K562 (cell line): Measurements from ENCODE around the gene EBF4. TPM values are rescaled to one million over a fixed set of nuclear protein-coding genes. Genes with fewer than 3 reads are reported as not detected.

Experiments used
- MGA ChIP-seq: fragments of 450-650 bp; IDR thresholded peaks from 2 replicates; pipeline ENCODE4 v1.6.1; 2016; ENCODE audit warnings: mild to moderate bottlenecking, moderate library complexity
- NCOR1 ChIP-seq: fragments of 450-650 bp; IDR thresholded peaks from 2 replicates; pipeline ENCODE4 v1.6.1; 2016; ENCODE audit warnings: mild to moderate bottlenecking, moderate library complexity
- SNIP1 ChIP-seq: fragments of 450-650 bp; IDR thresholded peaks from 2 replicates; pipeline ENCODE4 v1.7.1; 2017; ENCODE audit warnings: low read depth, mild to moderate bottlenecking
- ZBTB5 ChIP-seq: fragments of 450-650 bp; IDR thresholded peaks from 2 replicates; pipeline ENCODE4 v1.6.1; 2017; ENCODE audit warnings: antibody characterized with exemption
- ZNF12 ChIP-seq: sonication (generic); formaldehyde crosslinking; IDR thresholded peaks from 2 replicates; pipeline ENCODE4 v1.4.0; 2020; ENCODE audit warnings: mild to moderate bottlenecking, missing genetic modification reagents
- ZNF212 ChIP-seq: fragments of 450-650 bp; formaldehyde crosslinking; IDR thresholded peaks from 2 replicates; pipeline ENCODE4 v1.4.0; 2020; ENCODE audit warnings: mild to moderate bottlenecking
- polyA plus RNA-seq, 8 experiments: library from polyadenylated mRNA; depleted of rRNA in 4 of 8; stranded (reverse) in 5 of 8; unstranded in 3 of 8; fragments of >200 nt; fragmentation: Nextera tagmentation in 2 of 8; fragmentation: Illumina TruSeq in 1 of 8; extraction: Ambion mirVana in 2 of 8; extraction: Trizol in 1 of 8; gene quantifications; 2 replicates each; pipeline versions ENCODE4 v1.2.1 to v1.2.3, GENCODE V29; 2011 to 2014; ENCODE audit warnings: inconsistent platforms in 1 of 8, missing spikeins in 1 of 8
- total RNA-seq, 7 experiments: library from RNA; depleted of rRNA in 6 of 7; stranded (reverse); fragments of >200 nt in 6 of 7; fragmentation: Illumina TruSeq in 2 of 7; extraction: Trizol in 2 of 7; gene quantifications; 2 replicates each; pipeline versions ENCODE4 v1.2.1 to v1.2.3, GENCODE V29; 2011 to 2021; ENCODE audit warnings: low replicate concordance in 1 of 7

Gene EBF4
- total and polyA plus RNA-seq, 9 of the 15 experiments (the other 6 are each of a cell fraction or from before 2014, with no cell fraction given) = 0.09 TPM; not detected in 8

GRCh38 chr20:2700913-2701620 is 8.5 kb downstream of the EBF4 start (continued):
- TF ChIP-seq ZBTB5 = no peak
- TF ChIP-seq ZNF12 (CRISPR knock-in tag) = no peak
- no peak for TF ChIP-seq ZNF212 (CRISPR knock-in tag)
- no peak for TF ChIP-seq NCOR1
- TF ChIP-seq SNIP1 = no peak
- TF ChIP-seq MGA = no peak
- TF ChIP-seq, all 486 proteins: peak for 0
